Lower leg skin (tissue), 3 donors: Measurements from ENCODE around the gene LMO1.

ENCODE experiments used
- CTCF ChIP-seq, 3 donors: fragments of 450-650 bp; IDR thresholded peaks; one replicate each; pipeline ENCODE4 v1.5.1; 2016; ENCODE audit warnings: antibody characterized with exemption in 3 of 3, mild to moderate bottlenecking in 3 of 3, moderate library complexity in 2 of 3
- POLR2A ChIP-seq, 2 donors: fragments of 450-650 bp; IDR thresholded peaks; one replicate each; pipeline ENCODE4 v1.6.1; 2016 to 2017; ENCODE audit warnings: antibody characterized with exemption in 2 of 2, mild to moderate bottlenecking in 1 of 2, moderate library complexity in 1 of 2

- TF ChIP-seq CTCF (IDR thresholded peaks at IDR 0.05) (no peak), POLR2A (IDR thresholded peaks at IDR 0.05) (no peak)
Observed at GRCh38 chr11:8291421-8292350, 28.0 kb upstream of the LMO1 start.
